Skeletal muscle tissue (tissue), 4 donors: ENCODE results near the gene MAPK9. TPM values are rescaled to one million over a fixed set of nuclear protein-coding genes. Genes with fewer than 3 reads are reported as not detected.

Source experiments
- H3K27ac ChIP-seq: one replicate; pipeline ENCODE4 v1.7.0; 2013; ENCODE audit warnings: mild to moderate bottlenecking, low read depth, low read length, inconsistent platforms
- H3K27me3 ChIP-seq, 3 donors: one replicate each; pipeline ENCODE4 v1.7.0; 2013; ENCODE audit warnings: low read length in 3 of 3; ENCODE audit not compliant: control insufficient read depth in 3 of 3, insufficient read depth in 3 of 3
- H3K36me3 ChIP-seq, 3 donors: one replicate each; pipeline ENCODE4 v1.7.0; 2013; ENCODE audit warnings: low read length in 3 of 3; ENCODE audit not compliant: control insufficient read depth in 3 of 3, insufficient read depth in 3 of 3
- H3K4me1 ChIP-seq, 3 donors: one replicate each; pipeline ENCODE4 v1.7.0; 2013; ENCODE audit warnings: low read length in 3 of 3, mild to moderate bottlenecking in 3 of 3; ENCODE audit not compliant: control insufficient read depth in 3 of 3, insufficient read depth in 3 of 3
- H3K4me3 ChIP-seq, 3 donors: one replicate each; pipeline ENCODE4 v1.7.0; 2013; ENCODE audit warnings: low read length in 3 of 3
- H3K9ac ChIP-seq, 3 donors: one replicate each; pipeline ENCODE4 v1.7.0; 2013; ENCODE audit warnings: low read length in 3 of 3, mild to moderate bottlenecking in 3 of 3, moderate library complexity in 2 of 3, low read depth in 1 of 3
- H3K9me3 ChIP-seq, 3 donors: one replicate each; pipeline ENCODE4 v1.7.0; 2013; ENCODE audit warnings: low read length in 3 of 3; ENCODE audit not compliant: control insufficient read depth in 3 of 3
- total RNA-seq: library from RNA; depleted of rRNA; stranded (reverse); fragments of >200 nt; gene quantifications from one replicate; pipeline ENCODE4 v1.2.3, GENCODE V29; 2014
- donor health status: Osteomylitis.

The MAPK9 gene
- total RNA-seq, 1 donor from 2014 or later = 31.3 TPM

- H3K36me3 ChIP-seq = no peaks in the 10 kb centered on the region
- H3K27me3 ChIP-seq = no peaks in the 10 kb centered on the region
- H3K4me3 ChIP-seq = no peak overlapping the region
- peaks cover 0 to 4% (median 3%) of the 10 kb centered on the region in 3 donors for H3K4me1 ChIP-seq
- no peaks in the 10 kb centered on the region for H3K9me3 ChIP-seq
- H3K27ac ChIP-seq = no peak overlapping the region
- H3K9ac ChIP-seq = no peak overlapping the region
Observed at GRCh38 chr5:180328296-180329137, 36.6 kb upstream of the MAPK9 start.

- Histone ChIP-seq H3K27ac (no peak overlapping the region), H3K4me1 (peaks cover 0 to 4% (median 3%) of the 10 kb centered on the region in 3 donors), H3K9ac (no peak overlapping the region)
Observed at GRCh38 chr5:180326989-180327565, 35.2 kb upstream of the MAPK9 start.

GRCh38 chr5:180324601-180324950 lies 32.7 kb upstream of the MAPK9 start:
- Histone ChIP-seq H3K4me3 (no peak overlapping the region), H3K36me3 (no peaks in the 10 kb centered on the region), H3K27ac (no peak overlapping the region), H3K9me3 (no peaks in the 10 kb centered on the region), H3K9ac (no peak overlapping the region), H3K27me3 (no peaks in the 10 kb centered on the region), H3K4me1 (no peaks in the 10 kb centered on the region)

More at GRCh38 chr5:180326989-180327565, 35.2 kb upstream of the MAPK9 start:
- no peaks in the 10 kb centered on the region for H3K36me3 ChIP-seq
- no peak overlapping the region for H3K4me3 ChIP-seq
- H3K27me3 ChIP-seq = no peaks in the 10 kb centered on the region
- H3K9me3 ChIP-seq = no peaks in the 10 kb centered on the region

- H3K4me1 ChIP-seq = no peaks in the 10 kb centered on the region
- no peaks in the 10 kb centered on the region for H3K36me3 ChIP-seq
- H3K9me3 ChIP-seq = no peaks in the 10 kb centered on the region
- H3K27ac ChIP-seq = no peak overlapping the region
- no peak overlapping the region for H3K9ac ChIP-seq
- no peak overlapping the region for H3K4me3 ChIP-seq
- no peaks in the 10 kb centered on the region for H3K27me3 ChIP-seq
Observed at GRCh38 chr5:180323941-180324600, 32.2 kb upstream of the MAPK9 start.

- H3K36me3 ChIP-seq = no peaks in the 10 kb centered on the region
- no peaks in the 10 kb centered on the region for H3K9me3 ChIP-seq
- H3K27me3 ChIP-seq = no peaks in the 10 kb centered on the region
- H3K27ac ChIP-seq = no peak overlapping the region
- H3K4me1 ChIP-seq = no peaks in the 10 kb centered on the region
- no peak overlapping the region for H3K4me3 ChIP-seq
- H3K9ac ChIP-seq = no peak overlapping the region
Observed at GRCh38 chr5:180323160-180323559, 31.3 kb upstream of the MAPK9 start.

- Histone ChIP-seq H3K36me3 (no peaks in the 10 kb centered on the region), H3K9ac (no peak overlapping the region), H3K4me3 (no peak overlapping the region)
Observed at GRCh38 chr5:180318456-180319089, 26.7 kb upstream of the MAPK9 start.

GRCh38 chr5:180316586-180316985 lies 24.7 kb upstream of the MAPK9 start:
- Histone ChIP-seq H3K36me3 (no peaks in the 10 kb centered on the region), H3K9me3 (no peaks in the 10 kb centered on the region), H3K4me3 (no peak overlapping the region), H3K27me3 (peaks cover 0 to 5% (median 0%) of the 10 kb centered on the region in 3 donors), H3K27ac (no peak overlapping the region), H3K9ac (no peak overlapping the region), H3K4me1 (no peaks in the 10 kb centered on the region)

More at GRCh38 chr5:180318456-180319089, 26.7 kb upstream of the MAPK9 start:
- Histone ChIP-seq H3K4me1 (no peaks in the 10 kb centered on the region), H3K27me3 (peaks cover 0 to 5% (median 0%) of the 10 kb centered on the region in 3 donors), H3K9me3 (no peaks in the 10 kb centered on the region), H3K27ac (no peak overlapping the region)

GRCh38 chr5:180315762-180316212 lies 23.9 kb upstream of the MAPK9 start:
- no peak overlapping the region for H3K9ac ChIP-seq
- H3K4me1 ChIP-seq = no peaks in the 10 kb centered on the region
- H3K9me3 ChIP-seq = no peaks in the 10 kb centered on the region
- no peak overlapping the region for H3K4me3 ChIP-seq
- H3K27me3 ChIP-seq = peaks cover 0 to 5% (median 0%) of the 10 kb centered on the region in 3 donors
- H3K36me3 ChIP-seq = no peaks in the 10 kb centered on the region
- H3K27ac ChIP-seq = no peak overlapping the region

GRCh38 chr5:180313677-180314505 lies 22.0 kb upstream of the MAPK9 start:
- no peak overlapping the region for H3K27ac ChIP-seq
- peak overlapping the region in 1 of 3 donors; percentile 20 for H3K9ac ChIP-seq
- no peaks in the 10 kb centered on the region for H3K36me3 ChIP-seq
- no peaks in the 10 kb centered on the region for H3K9me3 ChIP-seq
- H3K27me3 ChIP-seq = peaks cover 0 to 5% (median 0%) of the 10 kb centered on the region in 3 donors
- no peaks in the 10 kb centered on the region for H3K4me1 ChIP-seq
- peak overlapping the region in 2 of 3 donors; percentile 49 to 54 for H3K4me3 ChIP-seq
